PFSK-1 (cell line): ENCODE data around the gene MVK.

Experiments used
- FOXP2 ChIP-seq: optimal IDR thresholded peaks from 2 replicates; pipeline ENCODE3; 2011; ENCODE audit warnings: borderline replicate concordance, control low read depth, inconsistent platforms; ENCODE audit not compliant: insufficient read depth; ENCODE audit errors: extremely low read length, extremely low read depth
- POLR2AphosphoS5 ChIP-seq: IDR thresholded peaks from 2 replicates; pipeline ENCODE4 v1.6.1; 2012; ENCODE audit warnings: low read depth, mild to moderate bottlenecking, control low read depth, low read length, moderate library complexity
- SIN3A ChIP-seq: IDR thresholded peaks from 2 replicates; pipeline ENCODE4 v1.6.1; 2012; ENCODE audit warnings: mild to moderate bottlenecking, low read length, moderate library complexity, borderline replicate concordance; ENCODE audit not compliant: insufficient read depth
- TAF1 ChIP-seq: IDR thresholded peaks from 2 replicates; pipeline ENCODE4 v1.6.1; 2012; ENCODE audit warnings: low read length, control low read depth, borderline replicate concordance; ENCODE audit not compliant: insufficient read depth
- TF ChIP-seq, protein P1 (sequence below), 2 experiments: IDR thresholded peaks; 2 replicates each; pipeline versions ENCODE4 v1.6.1 to v1.8.0; 2011 to 2012; ENCODE audit warnings: low read depth in 2 of 2, low read length in 2 of 2, control low read depth in 1 of 2, inconsistent platforms in 1 of 2, mild to moderate bottlenecking in 1 of 2, moderate library complexity in 1 of 2; ENCODE audit not compliant: insufficient read depth in 1 of 2

Gene MVK

DNA sequence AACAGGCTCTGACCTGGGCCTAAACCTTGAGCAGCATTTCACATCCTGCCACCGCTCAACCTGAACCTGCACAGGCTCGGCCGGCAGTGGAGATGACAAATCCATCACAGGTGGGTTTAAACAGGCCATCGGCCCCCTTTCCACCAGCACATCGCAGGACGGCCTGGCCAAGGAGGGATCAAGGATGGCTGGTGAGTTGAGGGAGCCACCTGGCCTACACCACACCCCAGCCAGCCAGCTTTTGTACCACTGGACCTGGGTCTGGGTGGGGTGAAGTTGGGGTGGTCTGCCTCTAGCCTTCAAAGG, 14.4 kb upstream of the MVK start:
- TF ChIP-seq FOXP2 (no peak), TAF1 (no peak), SIN3A (no peak), POLR2AphosphoS5 (no peak)
- TF ChIP-seq, protein P1, sequence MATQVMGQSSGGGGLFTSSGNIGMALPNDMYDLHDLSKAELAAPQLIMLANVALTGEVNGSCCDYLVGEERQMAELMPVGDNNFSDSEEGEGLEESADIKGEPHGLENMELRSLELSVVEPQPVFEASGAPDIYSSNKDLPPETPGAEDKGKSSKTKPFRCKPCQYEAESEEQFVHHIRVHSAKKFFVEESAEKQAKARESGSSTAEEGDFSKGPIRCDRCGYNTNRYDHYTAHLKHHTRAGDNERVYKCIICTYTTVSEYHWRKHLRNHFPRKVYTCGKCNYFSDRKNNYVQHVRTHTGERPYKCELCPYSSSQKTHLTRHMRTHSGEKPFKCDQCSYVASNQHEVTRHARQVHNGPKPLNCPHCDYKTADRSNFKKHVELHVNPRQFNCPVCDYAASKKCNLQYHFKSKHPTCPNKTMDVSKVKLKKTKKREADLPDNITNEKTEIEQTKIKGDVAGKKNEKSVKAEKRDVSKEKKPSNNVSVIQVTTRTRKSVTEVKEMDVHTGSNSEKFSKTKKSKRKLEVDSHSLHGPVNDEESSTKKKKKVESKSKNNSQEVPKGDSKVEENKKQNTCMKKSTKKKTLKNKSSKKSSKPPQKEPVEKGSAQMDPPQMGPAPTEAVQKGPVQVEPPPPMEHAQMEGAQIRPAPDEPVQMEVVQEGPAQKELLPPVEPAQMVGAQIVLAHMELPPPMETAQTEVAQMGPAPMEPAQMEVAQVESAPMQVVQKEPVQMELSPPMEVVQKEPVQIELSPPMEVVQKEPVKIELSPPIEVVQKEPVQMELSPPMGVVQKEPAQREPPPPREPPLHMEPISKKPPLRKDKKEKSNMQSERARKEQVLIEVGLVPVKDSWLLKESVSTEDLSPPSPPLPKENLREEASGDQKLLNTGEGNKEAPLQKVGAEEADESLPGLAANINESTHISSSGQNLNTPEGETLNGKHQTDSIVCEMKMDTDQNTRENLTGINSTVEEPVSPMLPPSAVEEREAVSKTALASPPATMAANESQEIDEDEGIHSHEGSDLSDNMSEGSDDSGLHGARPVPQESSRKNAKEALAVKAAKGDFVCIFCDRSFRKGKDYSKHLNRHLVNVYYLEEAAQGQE (IDR thresholded peaks at IDR 0.05; ENCODE audit: insufficient read depth in 1 of 2, low read depth in 2 of 2, low read length in 2 of 2): no peak

DNA sequence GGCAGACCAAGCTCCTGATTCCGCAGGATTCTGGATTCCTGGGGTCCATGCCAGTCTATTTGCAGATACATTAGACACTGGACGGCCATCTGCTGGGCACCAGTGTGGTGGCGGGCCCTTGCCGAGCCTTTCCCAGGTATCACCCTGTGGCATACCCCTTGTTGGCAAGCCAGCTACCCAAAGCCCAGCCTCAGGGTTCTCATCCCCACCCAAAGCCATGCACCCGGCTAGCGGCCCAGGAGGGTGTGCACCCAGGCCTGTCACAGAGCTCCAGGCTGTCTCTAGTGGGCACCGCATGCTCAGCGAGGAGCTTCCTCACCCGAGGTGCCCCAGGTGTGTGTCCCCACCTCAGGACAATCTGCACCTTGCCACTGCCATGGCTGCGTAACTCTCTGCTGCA, 14.0 kb upstream of the MVK start:
- TF ChIP-seq FOXP2 (no peak), SIN3A (no peak), POLR2AphosphoS5 (no peak), TAF1 (no peak)
- TF ChIP-seq, protein P1 (IDR thresholded peaks at IDR 0.05; ENCODE audit: insufficient read depth in 1 of 2, low read depth in 2 of 2, low read length in 2 of 2): no peak

DNA sequence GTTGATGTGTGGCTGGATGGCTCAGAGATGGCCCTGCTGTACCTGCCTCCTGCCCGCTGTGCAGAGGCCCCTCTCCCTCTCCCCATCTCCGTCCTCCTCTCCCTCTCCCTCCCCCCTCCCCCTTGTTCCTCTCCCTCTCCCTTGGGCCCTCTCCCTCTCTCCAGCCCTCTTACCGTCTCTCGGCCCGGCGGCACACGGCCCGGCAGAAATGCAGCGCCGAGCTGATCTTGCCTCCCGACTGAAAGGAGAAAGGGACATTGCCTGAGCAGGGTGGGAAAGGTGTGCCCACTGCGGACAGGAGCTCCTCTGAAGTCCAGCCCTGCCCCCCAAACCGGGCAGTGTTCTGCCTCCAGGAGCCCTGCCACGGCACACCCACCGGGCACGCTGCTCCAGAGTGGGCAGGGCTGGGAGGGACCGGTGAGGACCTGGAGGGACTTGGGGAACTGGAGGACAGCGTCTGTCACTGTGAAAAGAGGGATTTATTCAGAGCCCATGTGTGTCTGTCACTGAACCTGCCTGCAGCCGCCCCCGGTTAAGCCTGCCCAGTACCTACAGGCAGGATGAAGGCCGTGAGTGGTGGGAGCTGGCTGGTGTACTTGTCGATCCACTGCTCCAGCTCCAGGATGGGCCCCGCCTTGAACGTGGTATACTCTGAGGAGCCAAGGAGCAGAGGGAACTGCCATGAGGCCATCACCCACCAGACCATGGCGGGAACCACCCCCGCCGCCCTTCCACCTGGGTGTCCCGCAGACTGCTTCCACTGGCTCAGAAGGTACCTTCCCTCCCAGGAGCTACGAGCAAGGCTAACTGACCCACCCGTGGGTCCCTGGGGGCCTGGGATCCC, 12.5 kb upstream of the MVK start:
- TF ChIP-seq, protein P1 (IDR thresholded peaks at IDR 0.05; ENCODE audit: insufficient read depth in 1 of 2, low read depth in 2 of 2, low read length in 2 of 2): no peak
- TF ChIP-seq FOXP2 (no peak), SIN3A (no peak), POLR2AphosphoS5 (no peak), TAF1 (no peak)

DNA sequence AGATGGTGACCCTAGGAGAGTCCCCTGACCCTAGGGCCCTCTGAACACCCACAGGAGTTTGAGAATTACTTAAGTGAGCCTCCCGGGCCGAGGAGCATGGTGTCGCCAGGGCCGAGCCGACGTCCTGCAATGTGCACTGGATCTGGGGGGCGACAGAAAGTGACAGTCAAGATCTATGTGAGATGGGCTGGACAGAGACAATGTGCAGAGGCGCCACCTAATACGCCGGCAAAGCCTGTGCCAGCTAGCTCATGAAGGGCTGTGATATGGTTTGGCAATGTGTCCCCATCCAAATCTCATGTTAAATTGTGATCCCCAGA, 11.9 kb upstream of the MVK start:
- TF ChIP-seq, protein P1 (IDR thresholded peaks at IDR 0.05; ENCODE audit: insufficient read depth in 1 of 2, low read depth in 2 of 2, low read length in 2 of 2): no peak
- TF ChIP-seq FOXP2 (no peak), POLR2AphosphoS5 (no peak), SIN3A (no peak), TAF1 (no peak)
